Glutamatergic neuron (in vitro differentiated cells): ENCODE results near the gene ZNF503. TPM values are rescaled to one million over a fixed set of nuclear protein-coding genes. Genes with fewer than 3 reads are reported as not detected.
A peak's percentile ranks its signal among the peaks of the same experiment; 100 is the strongest.

Experiments
- DNase-seq: peaks from one replicate; pipeline ENCODE4 v3.0.0; 2022
- H3K27ac Mint-ChIP-seq: one replicate; pipeline ENCODE4 v1.8.0; 2020; ENCODE audit warnings: mild to moderate bottlenecking, mixed read lengths, inconsistent platforms; ENCODE audit not compliant: unreplicated experiment
- H3K27me3 Mint-ChIP-seq: one replicate; pipeline ENCODE4 v1.8.0; 2020; ENCODE audit warnings: mild to moderate bottlenecking, moderate library complexity, mixed read lengths, inconsistent platforms; ENCODE audit not compliant: unreplicated experiment
- H3K36me3 Mint-ChIP-seq: one replicate; pipeline ENCODE4 v1.8.0; 2020; ENCODE audit warnings: mild to moderate bottlenecking, mixed read lengths, inconsistent platforms; ENCODE audit not compliant: unreplicated experiment
- H3K4me1 Mint-ChIP-seq: one replicate; pipeline ENCODE4 v1.8.0; 2020; ENCODE audit warnings: mild to moderate bottlenecking, low read depth, mixed read lengths, inconsistent platforms; ENCODE audit not compliant: unreplicated experiment
- H3K4me3 Mint-ChIP-seq: one replicate; pipeline ENCODE4 v1.8.0; 2020; ENCODE audit warnings: mild to moderate bottlenecking, mixed read lengths, inconsistent platforms; ENCODE audit not compliant: unreplicated experiment
- H3K9me3 Mint-ChIP-seq: one replicate; pipeline ENCODE4 v1.8.0; 2020; ENCODE audit warnings: mild to moderate bottlenecking, moderate library complexity, mixed read lengths, inconsistent platforms; ENCODE audit not compliant: unreplicated experiment
- total RNA-seq: library from RNA; stranded (reverse); fragmentation: NEBNext Ultra II Directional; extraction: Animal tissue kit (Norgen Biotek cat#: 25700); gene quantifications from one replicate; pipeline ENCODE4 v1.2.1, GENCODE V29; 2021; ENCODE audit not compliant: unreplicated experiment
- TF ChIP-seq, protein P1 (sequence below): fragments of 200-600 bp; sonication (generic); IDR thresholded peaks from one replicate; pipeline ENCODE4 v1.5.0; 2021; ENCODE audit not compliant: partially characterized antibody, unreplicated experiment

The ZNF503 gene
- total RNA-seq, 1 donor from 2014 or later = 5.6 TPM

DNA sequence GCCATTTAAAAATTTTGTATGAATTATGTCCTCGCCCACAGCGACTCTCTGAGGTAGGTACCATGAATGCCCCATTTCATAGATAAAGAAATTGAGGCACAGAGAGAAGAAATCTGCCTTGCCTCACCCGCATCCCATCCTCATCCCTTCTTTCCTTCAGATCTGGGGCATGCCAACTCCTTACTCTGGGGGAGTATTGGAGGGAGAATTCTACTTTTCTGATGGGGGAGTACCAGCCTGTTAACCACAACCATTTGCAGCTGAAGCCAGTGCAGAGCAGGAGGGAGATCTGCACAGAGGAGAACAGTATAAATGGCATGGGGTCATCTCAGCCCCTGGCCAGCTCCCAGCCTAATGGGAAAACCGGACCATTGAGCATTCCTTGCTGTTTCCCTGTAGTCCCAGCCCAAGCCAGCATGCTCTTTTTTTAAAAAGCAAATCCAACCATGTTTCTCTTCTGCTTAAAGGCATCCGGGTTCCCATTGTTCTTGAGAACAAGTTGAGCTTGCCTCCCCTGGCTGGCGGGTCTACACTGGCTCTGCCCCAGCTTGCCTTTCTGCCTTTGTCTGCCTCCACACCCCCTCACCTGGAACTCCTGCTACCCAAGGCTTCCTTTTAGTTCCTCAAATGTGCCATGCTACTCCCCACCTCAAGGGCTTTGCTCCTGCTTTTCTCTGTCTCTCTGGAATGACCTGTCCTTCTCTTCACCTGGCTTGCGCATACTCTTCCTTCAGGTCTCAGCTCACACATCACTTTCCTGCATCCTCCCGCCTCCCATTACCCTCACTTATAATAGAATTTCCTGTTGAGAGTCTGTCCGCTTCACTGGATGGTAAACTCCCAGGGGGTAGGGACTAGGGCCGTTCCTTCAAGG is 8.8 kb upstream of the ZNF503 start:
- peak overlapping the region; percentile 83 for H3K4me3 Mint-ChIP-seq
- peaks cover 30% of the 10 kb centered on the region for H3K27me3 Mint-ChIP-seq
- no peak overlapping the region for H3K27ac Mint-ChIP-seq
- H3K36me3 Mint-ChIP-seq = no peaks in the 10 kb centered on the region
- no peak for DNase-seq
- TF ChIP-seq, protein P1, sequence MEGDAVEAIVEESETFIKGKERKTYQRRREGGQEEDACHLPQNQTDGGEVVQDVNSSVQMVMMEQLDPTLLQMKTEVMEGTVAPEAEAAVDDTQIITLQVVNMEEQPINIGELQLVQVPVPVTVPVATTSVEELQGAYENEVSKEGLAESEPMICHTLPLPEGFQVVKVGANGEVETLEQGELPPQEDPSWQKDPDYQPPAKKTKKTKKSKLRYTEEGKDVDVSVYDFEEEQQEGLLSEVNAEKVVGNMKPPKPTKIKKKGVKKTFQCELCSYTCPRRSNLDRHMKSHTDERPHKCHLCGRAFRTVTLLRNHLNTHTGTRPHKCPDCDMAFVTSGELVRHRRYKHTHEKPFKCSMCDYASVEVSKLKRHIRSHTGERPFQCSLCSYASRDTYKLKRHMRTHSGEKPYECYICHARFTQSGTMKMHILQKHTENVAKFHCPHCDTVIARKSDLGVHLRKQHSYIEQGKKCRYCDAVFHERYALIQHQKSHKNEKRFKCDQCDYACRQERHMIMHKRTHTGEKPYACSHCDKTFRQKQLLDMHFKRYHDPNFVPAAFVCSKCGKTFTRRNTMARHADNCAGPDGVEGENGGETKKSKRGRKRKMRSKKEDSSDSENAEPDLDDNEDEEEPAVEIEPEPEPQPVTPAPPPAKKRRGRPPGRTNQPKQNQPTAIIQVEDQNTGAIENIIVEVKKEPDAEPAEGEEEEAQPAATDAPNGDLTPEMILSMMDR = no peak
- peaks cover 5% of the 10 kb centered on the region for H3K9me3 Mint-ChIP-seq
- peaks cover 9% of the 10 kb centered on the region for H3K4me1 Mint-ChIP-seq

GRCh38 chr10:75408911-75409885 is 7.6 kb upstream of the ZNF503 start:
- Mint-ChIP-seq H3K27ac (no peak overlapping the region), H3K27me3 (peaks cover 27% of the 10 kb centered on the region), H3K4me3 (peak overlapping the region; percentile 83), H3K36me3 (no peaks in the 10 kb centered on the region), H3K4me1 (peaks cover 9% of the 10 kb centered on the region), H3K9me3 (peaks cover 6% of the 10 kb centered on the region)
- DNase-seq = peak; percentile 62
- TF ChIP-seq, protein P1 = no peak

DNA sequence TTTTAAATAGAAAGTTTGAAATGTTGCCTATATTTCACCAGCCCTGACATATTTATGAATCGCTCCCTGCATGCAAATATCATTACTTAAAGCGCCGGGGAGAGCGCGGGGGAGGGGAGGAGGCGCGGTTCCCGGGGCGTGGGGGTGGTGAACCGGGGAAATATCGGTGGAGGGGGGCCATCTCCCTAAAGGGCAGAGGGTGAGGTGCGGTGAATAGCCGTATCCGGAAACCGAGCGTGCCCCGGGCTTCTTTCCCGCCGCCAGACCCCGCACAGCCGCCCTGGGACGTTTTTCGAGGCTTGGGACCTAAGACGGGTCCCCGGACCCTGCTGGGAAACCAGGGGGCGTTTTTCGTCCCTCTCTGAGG is 6.9 kb upstream of the ZNF503 start:
- Mint-ChIP-seq H3K36me3 (no peaks in the 10 kb centered on the region), H3K4me3 (peak overlapping the region; percentile 75), H3K4me1 (peaks cover 12% of the 10 kb centered on the region), H3K9me3 (peaks cover 10% of the 10 kb centered on the region), H3K27me3 (peaks cover 27% of the 10 kb centered on the region), H3K27ac (no peak overlapping the region)
- TF ChIP-seq, protein P1 = no peak
- DNase-seq = peak; percentile 47

GRCh38 chr10:75407713-75408508 is 6.3 kb upstream of the ZNF503 start:
- Mint-ChIP-seq H3K27ac (no peak overlapping the region), H3K9me3 (peaks cover 14% of the 10 kb centered on the region), H3K4me3 (peak overlapping the region; percentile 75), H3K27me3 (peaks cover 27% of the 10 kb centered on the region), H3K4me1 (peaks cover 12% of the 10 kb centered on the region), H3K36me3 (no peaks in the 10 kb centered on the region)
- TF ChIP-seq, protein P1 = no peak
- peak; percentile 52 for DNase-seq
